K562 (cell line): ENCODE results near the gene TMEM156. TPM values are rescaled to one million over a fixed set of nuclear protein-coding genes. Genes with fewer than 3 reads are reported as not detected.

Experiments
- ADNP ChIP-seq: fragments of 200-800 bp; sonication (Bioruptor generic); IDR thresholded peaks from 2 replicates; pipeline ENCODE4 v1.6.1; 2016; ENCODE audit warnings: missing genetic modification characterization, missing compliant biosample characterization
- ATF4 ChIP-seq: fragments of 450-650 bp; formaldehyde crosslinking; IDR thresholded peaks from 2 replicates; pipeline ENCODE4 v1.4.0; 2022; ENCODE audit warnings: mild to moderate bottlenecking, moderate library complexity
- CC2D1A ChIP-seq: fragments of 450-650 bp; IDR thresholded peaks from 2 replicates; pipeline ENCODE4 v1.6.1; 2017; ENCODE audit warnings: mild to moderate bottlenecking
- CSDE1 ChIP-seq, 2 experiments: fragments of 450-650 bp; IDR thresholded peaks; 2 replicates each; pipeline ENCODE4 v1.6.1; 2016; ENCODE audit warnings: mild to moderate bottlenecking in 1 of 2
- CTCFL ChIP-seq: IDR thresholded peaks from 2 replicates; pipeline ENCODE4 v1.6.1; 2011; ENCODE audit warnings: borderline replicate concordance, low read depth, mild to moderate bottlenecking, moderate library complexity, low read length; ENCODE audit not compliant: insufficient read depth, poor library complexity, severe bottlenecking
- E2F5 ChIP-seq: sonication (generic); formaldehyde crosslinking; IDR thresholded peaks from 2 replicates; pipeline ENCODE4 v1.8.0; 2022; ENCODE audit warnings: mild to moderate bottlenecking, missing genetic modification reagents
- EWSR1 ChIP-seq: fragments of 450-650 bp; IDR thresholded peaks from 2 replicates; pipeline ENCODE4 v1.6.1; 2018; ENCODE audit warnings: borderline replicate concordance, mild to moderate bottlenecking, low read depth, moderate library complexity; ENCODE audit not compliant: partially characterized antibody
- FUS ChIP-seq: fragments of 200-400 bp; formaldehyde crosslinking; optimal IDR thresholded peaks from 2 replicates; pipeline ENCODE3; 2017; ENCODE audit warnings: low read depth, low read length
- ID3 ChIP-seq, 2 experiments: fragments of 250-450 bp in 1 of 2; fragments of 450-650 bp in 1 of 2; sonication (Bioruptor Pico) in 1 of 2; IDR thresholded peaks; 2 replicates each; pipeline versions ENCODE4 v1.6.1 to v1.8.0; 2016 to 2021; ENCODE audit warnings: mild to moderate bottlenecking in 2 of 2, moderate library complexity in 2 of 2, missing compliant biosample characterization in 1 of 2, missing genetic modification characterization in 1 of 2
- LARP7 ChIP-seq: fragments of 450-650 bp; IDR thresholded peaks from 2 replicates; pipeline ENCODE4 v1.6.1; 2016
- POLR2G ChIP-seq: fragments of 200-400 bp; formaldehyde crosslinking; IDR thresholded peaks from 2 replicates; pipeline ENCODE4 v1.6.1; 2017; ENCODE audit warnings: low read depth, mild to moderate bottlenecking, antibody characterized with exemption, low read length, moderate library complexity
- RBM14 ChIP-seq: fragments of 200-400 bp; formaldehyde crosslinking; IDR thresholded peaks from 2 replicates; pipeline ENCODE4 v1.6.1; 2018; ENCODE audit warnings: low read depth, mild to moderate bottlenecking, low read length, moderate library complexity, borderline replicate concordance; ENCODE audit not compliant: insufficient read depth
- SAFB ChIP-seq: fragments of 200-400 bp; formaldehyde crosslinking; IDR thresholded peaks from 2 replicates; pipeline ENCODE4 v1.6.1; 2017; ENCODE audit warnings: low read depth, low read length, borderline replicate concordance
- SETDB1 ChIP-seq: IDR thresholded peaks from one replicate; pipeline ENCODE4 v1.6.1; 2012; ENCODE audit warnings: low read length, control low read depth, inconsistent platforms
- SLC30A9 ChIP-seq: fragments of 250-450 bp; sonication (Bioruptor Pico); IDR thresholded peaks from 2 replicates; pipeline ENCODE4 v1.8.0; 2022; ENCODE audit warnings: mild to moderate bottlenecking, moderate library complexity
- SMAD2 ChIP-seq: fragments of 150-350 bp; IDR thresholded peaks from 2 replicates; pipeline ENCODE4 v1.6.1; 2014; ENCODE audit warnings: low read depth, mild to moderate bottlenecking, low read length
- SMARCC2 ChIP-seq: fragments of 450-650 bp; IDR thresholded peaks from 2 replicates; pipeline ENCODE4 v1.6.1; 2017; ENCODE audit warnings: antibody characterized with exemption, moderate library complexity, mild to moderate bottlenecking, low read depth
- SMC3 ChIP-seq: conservative IDR thresholded peaks from 2 replicates; pipeline ENCODE4 v1.6.1; 2011; ENCODE audit warnings: low read depth, low read length, improper control_type of control experiment; ENCODE audit not compliant: insufficient read depth
- WHSC1 ChIP-seq: IDR thresholded peaks from one replicate; pipeline ENCODE4 v1.6.1; 2012; ENCODE audit warnings: low read length, control low read depth, inconsistent platforms
- ZBTB33 ChIP-seq: sonication (generic); formaldehyde crosslinking; IDR thresholded peaks from 2 replicates; pipeline ENCODE4 v1.8.1; 2023; ENCODE audit warnings: mild to moderate bottlenecking, missing genetic modification reagents
- ZNF354B ChIP-seq: fragments of 250-450 bp; sonication (Bioruptor Pico); IDR thresholded peaks from 2 replicates; pipeline ENCODE4 v1.4.0; 2020
- ZZZ3 ChIP-seq: fragments of 450-650 bp; IDR thresholded peaks from 2 replicates; pipeline ENCODE4 v1.6.1; 2016; ENCODE audit warnings: antibody characterized with exemption, mild to moderate bottlenecking, moderate library complexity
- polyA plus RNA-seq, 8 experiments: library from polyadenylated mRNA; depleted of rRNA in 4 of 8; stranded (reverse) in 5 of 8; unstranded in 3 of 8; fragments of >200 nt; fragmentation: Nextera tagmentation in 2 of 8; fragmentation: Illumina TruSeq in 1 of 8; extraction: Ambion mirVana in 2 of 8; extraction: Trizol in 1 of 8; gene quantifications; 2 replicates each; pipeline versions ENCODE4 v1.2.1 to v1.2.3, GENCODE V29; 2011 to 2014; ENCODE audit warnings: inconsistent platforms in 1 of 8, missing spikeins in 1 of 8
- total RNA-seq, 7 experiments: library from RNA; depleted of rRNA in 6 of 7; stranded (reverse); fragments of >200 nt in 6 of 7; fragmentation: Illumina TruSeq in 2 of 7; extraction: Trizol in 2 of 7; gene quantifications; 2 replicates each; pipeline versions ENCODE4 v1.2.1 to v1.2.3, GENCODE V29; 2011 to 2021; ENCODE audit warnings: low replicate concordance in 1 of 7

The TMEM156 gene
- total and polyA plus RNA-seq, 9 of the 15 experiments (the other 6 are each of a cell fraction or from before 2014, with no cell fraction given), result 3.5 to 9.6 (median 6.4) TPM

- no peak for TF ChIP-seq ZBTB33 (CRISPR knock-in tag)
- no peak for TF ChIP-seq ID3 (CRISPR knock-in tag; IDR thresholded peaks at IDR 0.05)
- TF ChIP-seq ID3 (tag; IDR thresholded peaks at IDR 0.05), result no peak
- TF ChIP-seq SMAD2, result no peak
- TF ChIP-seq SMC3, result no peak
- TF ChIP-seq ZNF354B, result no peak
- no peak for TF ChIP-seq FUS
- TF ChIP-seq CSDE1 (IDR thresholded peaks at IDR 0.05), result no peak
- TF ChIP-seq ADNP (tag), result no peak; the same call in 1 of the 2 replicates
- TF ChIP-seq LARP7, result no peak
- no peak for TF ChIP-seq E2F5 (CRISPR knock-in tag)
- TF ChIP-seq ATF4 (CRISPR knock-in tag), result no peak
- no peak for TF ChIP-seq SLC30A9
- TF ChIP-seq POLR2G, result no peak
- TF ChIP-seq EWSR1, result no peak
- peak; percentile 46; the same call in 1 of the 2 replicates for TF ChIP-seq SMARCC2
- TF ChIP-seq CTCFL, result no peak
- TF ChIP-seq CC2D1A, result no peak
- no peak for TF ChIP-seq SAFB
- TF ChIP-seq SETDB1, result no peak
- TF ChIP-seq RBM14, result no peak
- TF ChIP-seq WHSC1, result no peak
- TF ChIP-seq ZZZ3, result no peak
Observed at GRCh38 chr4:39032218-39033085, at the start of gene TMEM156 (continued).
